Keratinocyte (primary cell): Measurements from ENCODE around the gene BMP7. TPM values are rescaled to one million over a fixed set of nuclear protein-coding genes. Genes with fewer than 3 reads are reported as not detected.

Experiments
- DNase-seq: peaks from one replicate; pipeline ENCODE4 v3.0.0-alpha.2; 2011; ENCODE audit warnings: low read depth, missing footprints, low spot score
- FAIRE-seq: peaks from 2 replicates; lab custom pipeline; 2011; peaks lifted over from hg19 to GRCh38; lab: Jason Lieb, UNC
- H2AFZ ChIP-seq: 2 replicates; pipeline ENCODE4 v1.6.0; 2012; ENCODE audit warnings: low read length, control low read depth, inconsistent platforms; ENCODE audit not compliant: control insufficient read depth
- H3K27ac ChIP-seq: 2 replicates; pipeline ENCODE4 v1.5.1; 2011; ENCODE audit warnings: low read length; ENCODE audit not compliant: control insufficient read depth, insufficient read depth
- H3K27me3 ChIP-seq: 3 replicates; pipeline ENCODE4 v1.6.0; 2011; ENCODE audit warnings: low read length; ENCODE audit not compliant: control insufficient read depth, insufficient read depth; ENCODE audit errors: extremely low read depth
- H3K36me3 ChIP-seq, 2 experiments: 2 replicates in 1 of 2; 3 replicates in 1 of 2; pipeline ENCODE4 v1.5.1; 2011; ENCODE audit warnings: low read length in 2 of 2, mild to moderate bottlenecking in 1 of 2; ENCODE audit not compliant: control insufficient read depth in 2 of 2, insufficient read depth in 2 of 2; ENCODE audit errors: extremely low read depth in 1 of 2
- H3K4me1 ChIP-seq: 3 replicates; pipeline ENCODE4 v1.5.1; 2011; ENCODE audit warnings: low read length; ENCODE audit not compliant: control insufficient read depth, insufficient read depth; ENCODE audit errors: extremely low read depth
- H3K4me2 ChIP-seq: 3 replicates; pipeline ENCODE4 v1.6.0; 2011; ENCODE audit warnings: low read depth, low read length; ENCODE audit not compliant: control insufficient read depth, insufficient read depth; ENCODE audit errors: extremely low read depth
- H3K4me3 ChIP-seq, 3 experiments: fragments of 200-600 bp in 1 of 3; sonication (generic) in 1 of 3; 2 replicates in 2 of 3; 3 replicates in 1 of 3; pipeline ENCODE4 v1.5.1; 2011 to 2016; ENCODE audit warnings: low read length in 3 of 3, mild to moderate bottlenecking in 3 of 3, control low read depth in 2 of 3, inconsistent platforms in 1 of 3, low read depth in 1 of 3, mixed read lengths in 1 of 3, mixed run types in 1 of 3, moderate library complexity in 1 of 3; ENCODE audit not compliant: control insufficient read depth in 2 of 3, insufficient read depth in 2 of 3; ENCODE audit errors: extremely low read depth in 1 of 3
- H3K79me2 ChIP-seq: 2 replicates; pipeline ENCODE4 v1.6.0; 2012; ENCODE audit warnings: low read length; ENCODE audit not compliant: control insufficient read depth, insufficient read depth
- H3K9ac ChIP-seq: 3 replicates; pipeline ENCODE4 v1.6.0; 2011; ENCODE audit warnings: low read length; ENCODE audit not compliant: control insufficient read depth, insufficient read depth; ENCODE audit errors: extremely low read depth
- H3K9me1 ChIP-seq: 3 replicates; pipeline ENCODE4 v1.6.0; 2011; ENCODE audit warnings: low read length; ENCODE audit not compliant: control insufficient read depth, insufficient read depth; ENCODE audit errors: extremely low read depth
- H3K9me3 ChIP-seq: 2 replicates; pipeline ENCODE4 v1.5.1; 2012; ENCODE audit warnings: low read depth, low read length; ENCODE audit not compliant: control insufficient read depth
- H4K20me1 ChIP-seq: 3 replicates; pipeline ENCODE4 v1.6.0; 2011; ENCODE audit warnings: low read length; ENCODE audit not compliant: control insufficient read depth, insufficient read depth; ENCODE audit errors: extremely low read depth
- CTCF ChIP-seq, 3 experiments: IDR thresholded peaks in 1 of 3; conservative IDR thresholded peaks in 1 of 3; optimal IDR thresholded peaks in 1 of 3; 2 replicates in 2 of 3; 3 replicates in 1 of 3; pipeline versions ENCODE3 to v1.5.1; 2011; ENCODE audit warnings: low read length in 3 of 3, mild to moderate bottlenecking in 3 of 3, moderate library complexity in 2 of 3, control low read depth in 1 of 3, inconsistent platforms in 1 of 3; ENCODE audit not compliant: insufficient read depth in 2 of 3; ENCODE audit errors: extremely low read depth in 1 of 3
- EZH2 ChIP-seq: IDR thresholded peaks from one replicate; pipeline ENCODE4 v1.6.1; 2012; ENCODE audit warnings: inconsistent platforms, mild to moderate bottlenecking, low read length, moderate library complexity
- dilution Hi-C: fragments of 300-500 bp; cut with MboI; formaldehyde crosslinking; loops from one replicate; pipeline ENCODE4 v1.7.0; 2020; ENCODE audit warnings: low sequenced_read_pairs; ENCODE audit not compliant: extremely low pct_ligation_motif_present
- polyA plus RNA-seq, 5 experiments: library from polyadenylated mRNA; depleted of rRNA in 3 of 5; stranded (reverse) in 3 of 5; stranded (forward) in 1 of 5; unstranded in 1 of 5; fragments of >200 nt; gene quantifications; 1 replicate in 1 of 5; 2 replicates in 3 of 5; 3 replicates in 1 of 5; pipeline versions ENCODE4 v1.2.1 to v1.2.3, GENCODE V29; 2011 to 2012; ENCODE audit warnings: missing spikeins in 2 of 5, low read depth in 1 of 5, low replicate concordance in 1 of 5

BMP7 gene
- polyA plus RNA-seq, 1 donor (not counting 4 experiments of a cell fraction or from before 2014, with no cell fraction given) = 0.29 TPM

GRCh38 chr20:57259938-57260921 lies 6.2 kb downstream of the BMP7 start:
- Histone ChIP-seq H3K9me3 (no peaks in the 10 kb centered on the region), H3K4me3 (no peak overlapping the region), H4K20me1 (no peaks in the 10 kb centered on the region), H3K4me2 (no peak overlapping the region), H3K27ac (no peak overlapping the region), H3K79me2 (no peaks in the 10 kb centered on the region), H3K9me1 (no peaks in the 10 kb centered on the region), H3K27me3 (peaks cover 80% of the 10 kb centered on the region), H3K9ac (no peak overlapping the region), H3K36me3 (no peaks in the 10 kb centered on the region), H2AFZ (no peak overlapping the region), H3K4me1 (peaks cover 6% of the 10 kb centered on the region)
- DNase-seq (no peak), FAIRE-seq (no peak)
- dilution Hi-C loops = no loop called here
- TF ChIP-seq EZH2 (no peak), CTCF (optimal IDR thresholded peaks at IDR 0.05 in 1 of 3, IDR thresholded peaks at IDR 0.05 in 1 of 3, conservative IDR thresholded peaks at IDR 0.05 in 1 of 3; ENCODE audit: extremely low read depth in 1 of 3, insufficient read depth in 2 of 3, low read length in 3 of 3) (no peak)

GRCh38 chr20:57259121-57259937 lies 7.1 kb downstream of the BMP7 start:
- dilution Hi-C loops = no loop called here
- no peaks in the 10 kb centered on the region for H3K9me3 ChIP-seq
- no peaks in the 10 kb centered on the region for H3K9me1 ChIP-seq
- H4K20me1 ChIP-seq = no peaks in the 10 kb centered on the region
- H2AFZ ChIP-seq = no peak overlapping the region
- H3K4me3 ChIP-seq = no peak overlapping the region
- no peak overlapping the region for H3K27ac ChIP-seq
- H3K9ac ChIP-seq = no peak overlapping the region
- no peak for DNase-seq
- no peaks in the 10 kb centered on the region for H3K36me3 ChIP-seq
- peak; percentile 87 for TF ChIP-seq EZH2
- TF ChIP-seq CTCF (optimal IDR thresholded peaks at IDR 0.05 in 1 of 3, IDR thresholded peaks at IDR 0.05 in 1 of 3, conservative IDR thresholded peaks at IDR 0.05 in 1 of 3; ENCODE audit: extremely low read depth in 1 of 3, insufficient read depth in 2 of 3, low read length in 3 of 3) = no peak
- H3K4me2 ChIP-seq = no peak overlapping the region
- peaks cover 76% of the 10 kb centered on the region for H3K27me3 ChIP-seq
- H3K4me1 ChIP-seq = peaks cover 6% of the 10 kb centered on the region
- no peaks in the 10 kb centered on the region for H3K79me2 ChIP-seq
- no peak for FAIRE-seq
